ENCODE data around the gene HERC2.
"Not testable (repeated sequence)": the region's sequence is repeated elsewhere in the genome, so short reads cannot be mapped to it uniquely, and the experiment has no call there.

The HERC2 gene

DNA sequence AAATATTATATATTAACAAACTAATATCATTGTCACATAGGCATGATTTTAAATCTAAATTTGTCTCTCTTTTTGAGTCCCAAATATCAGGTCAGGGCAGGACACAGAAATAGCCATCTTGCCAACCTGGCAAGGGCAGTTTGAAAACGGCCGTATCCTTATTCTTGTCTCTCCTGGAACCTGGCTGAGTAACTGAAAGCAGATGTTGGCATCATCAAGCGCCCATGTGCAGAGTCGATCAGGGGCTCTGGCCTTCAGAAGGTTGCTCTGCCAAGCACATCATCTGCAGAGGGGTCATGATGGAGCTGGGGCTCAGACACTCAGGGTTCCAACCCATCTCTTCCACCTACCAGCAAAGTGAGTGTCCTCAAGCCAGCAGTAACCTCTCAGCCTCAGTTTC, 167.7 kb downstream of the HERC2 start:
- H3K9ac ChIP-seq (ENCODE audit: low read length), result no peak overlapping the region
- H3K36me3 ChIP-seq (ENCODE audit: low read length), result no peaks in the 10 kb centered on the region
- no peaks in the 10 kb centered on the region for H3K27me3 ChIP-seq (ENCODE audit: low read length)
- no peak overlapping the region for H3K27ac ChIP-seq (ENCODE audit: low read depth, low read length)
- H3K9me3 ChIP-seq (ENCODE audit: insufficient read depth, low read length), result no peaks in the 10 kb centered on the region
- peaks cover 9% of the 10 kb centered on the region for H3K79me2 ChIP-seq (ENCODE audit: insufficient read depth, low read length)
- H2AFZ ChIP-seq (ENCODE audit: low read depth, low read length, severe bottlenecking), result no peak overlapping the region
- no peak for TF ChIP-seq CTCF (IDR thresholded peaks at IDR 0.05; ENCODE audit: insufficient read depth, low read length, poor library complexity, severe bottlenecking)
- no peak for TF ChIP-seq EZH2phosphoT487 (conservative IDR thresholded peaks at IDR 0.05; ENCODE audit: low read length)
- H3F3A ChIP-seq (ENCODE audit: insufficient read depth), result no peaks in the 10 kb centered on the region
- H3K4me3 ChIP-seq (ENCODE audit: insufficient read depth, low read length, poor library complexity, severe bottlenecking), result no peak overlapping the region
- no peaks in the 10 kb centered on the region for H3K9me2 ChIP-seq (replicated peaks; ENCODE audit: insufficient read depth, low read length)
- no peaks in the 10 kb centered on the region for H4K20me1 ChIP-seq (ENCODE audit: low read depth, low read length)
- no peak overlapping the region for H3K4me2 ChIP-seq (ENCODE audit: low read depth, low read length, poor library complexity, severe bottlenecking)

GRCh38 chr15:28153492-28154119, 168.4 kb downstream of the HERC2 start:
- peaks cover 13% of the 10 kb centered on the region for H3K79me2 ChIP-seq (ENCODE audit: insufficient read depth, low read length)

GRCh38 chr15:28152538-28152923, 169.4 kb downstream of the HERC2 start:
- H3F3A ChIP-seq (ENCODE audit: insufficient read depth); H3K4me3 ChIP-seq (ENCODE audit: insufficient read depth, low read length, poor library complexity, severe bottlenecking); H3K27ac ChIP-seq (ENCODE audit: low read depth, low read length); H3K36me3 ChIP-seq (ENCODE audit: low read length); H3K9ac ChIP-seq (ENCODE audit: low read length); H2AFZ ChIP-seq (ENCODE audit: low read depth, low read length, severe bottlenecking); H3K9me2 ChIP-seq (replicated peaks; ENCODE audit: insufficient read depth, low read length); H3K4me2 ChIP-seq (ENCODE audit: low read depth, low read length, poor library complexity, severe bottlenecking); H4K20me1 ChIP-seq (ENCODE audit: low read depth, low read length); H3K9me3 ChIP-seq (ENCODE audit: insufficient read depth, low read length); H3K27me3 ChIP-seq (ENCODE audit: low read length): not testable (repeated sequence)
- peaks cover 13% of the 10 kb centered on the region for H3K79me2 ChIP-seq (ENCODE audit: insufficient read depth, low read length)

More at GRCh38 chr15:28153492-28154119, 168.4 kb downstream of the HERC2 start:
- no peaks in the 10 kb centered on the region for H3K9me2 ChIP-seq (replicated peaks; ENCODE audit: insufficient read depth, low read length)
- H4K20me1 ChIP-seq (ENCODE audit: low read depth, low read length), result no peaks in the 10 kb centered on the region
- H3F3A ChIP-seq (ENCODE audit: insufficient read depth), result no peaks in the 10 kb centered on the region
- no peak for TF ChIP-seq CTCF (IDR thresholded peaks at IDR 0.05; ENCODE audit: insufficient read depth, low read length, poor library complexity, severe bottlenecking)
- no peak for TF ChIP-seq EZH2phosphoT487 (conservative IDR thresholded peaks at IDR 0.05; ENCODE audit: low read length)
- no peak overlapping the region for H3K4me3 ChIP-seq (ENCODE audit: insufficient read depth, low read length, poor library complexity, severe bottlenecking)
- no peak overlapping the region for H3K27ac ChIP-seq (ENCODE audit: low read depth, low read length)
- no peak overlapping the region for H2AFZ ChIP-seq (ENCODE audit: low read depth, low read length, severe bottlenecking)
- no peak overlapping the region for H3K4me2 ChIP-seq (ENCODE audit: low read depth, low read length, poor library complexity, severe bottlenecking)
- H3K27me3 ChIP-seq (ENCODE audit: low read length), result no peaks in the 10 kb centered on the region
- no peak overlapping the region for H3K9ac ChIP-seq (ENCODE audit: low read length)
- no peaks in the 10 kb centered on the region for H3K9me3 ChIP-seq (ENCODE audit: insufficient read depth, low read length)
- no peaks in the 10 kb centered on the region for H3K36me3 ChIP-seq (ENCODE audit: low read length)

- not testable (repeated sequence) for H3K4me2 ChIP-seq (ENCODE audit: low read depth, low read length, poor library complexity, severe bottlenecking)
Observed at GRCh38 chr15:28151864-28152537, 170.0 kb downstream of the HERC2 start.

More at GRCh38 chr15:28151864-28152537, 170.0 kb downstream of the HERC2 start:
- not testable (repeated sequence) for H3K9ac ChIP-seq (ENCODE audit: low read length); H3K9me2 ChIP-seq (replicated peaks; ENCODE audit: insufficient read depth, low read length); H3K36me3 ChIP-seq (ENCODE audit: low read length); H3K27ac ChIP-seq (ENCODE audit: low read depth, low read length); H3K4me3 ChIP-seq (ENCODE audit: insufficient read depth, low read length, poor library complexity, severe bottlenecking); H4K20me1 ChIP-seq (ENCODE audit: low read depth, low read length); H3K9me3 ChIP-seq (ENCODE audit: insufficient read depth, low read length); H2AFZ ChIP-seq (ENCODE audit: low read depth, low read length, severe bottlenecking); H3K27me3 ChIP-seq (ENCODE audit: low read length); H3F3A ChIP-seq (ENCODE audit: insufficient read depth)
- H3K79me2 ChIP-seq (ENCODE audit: insufficient read depth, low read length), result peaks cover 13% of the 10 kb centered on the region
